ENCODE results near the gene CNIH3.

DNA sequence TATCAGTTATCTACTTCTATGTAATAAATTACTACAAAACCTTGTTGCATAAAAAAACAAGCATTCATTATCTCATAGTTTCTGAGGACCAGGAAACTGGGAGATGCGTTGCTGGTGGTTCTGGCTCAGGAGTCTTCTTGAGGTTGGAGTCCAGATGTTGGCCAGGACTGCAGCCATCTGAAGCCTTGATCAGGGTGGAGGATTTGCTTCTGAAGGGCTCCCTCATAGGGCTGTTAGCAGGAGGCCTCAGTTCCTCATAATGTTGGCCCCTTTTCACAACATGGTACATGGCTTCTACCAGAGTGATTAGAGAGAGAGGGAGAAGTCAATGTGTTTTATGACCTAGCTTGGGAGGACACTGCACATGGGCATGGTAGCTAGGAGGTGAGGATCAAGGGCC lies 137.4 kb downstream of the CNIH3 start:
- TF ChIP-seq, protein P1, sequence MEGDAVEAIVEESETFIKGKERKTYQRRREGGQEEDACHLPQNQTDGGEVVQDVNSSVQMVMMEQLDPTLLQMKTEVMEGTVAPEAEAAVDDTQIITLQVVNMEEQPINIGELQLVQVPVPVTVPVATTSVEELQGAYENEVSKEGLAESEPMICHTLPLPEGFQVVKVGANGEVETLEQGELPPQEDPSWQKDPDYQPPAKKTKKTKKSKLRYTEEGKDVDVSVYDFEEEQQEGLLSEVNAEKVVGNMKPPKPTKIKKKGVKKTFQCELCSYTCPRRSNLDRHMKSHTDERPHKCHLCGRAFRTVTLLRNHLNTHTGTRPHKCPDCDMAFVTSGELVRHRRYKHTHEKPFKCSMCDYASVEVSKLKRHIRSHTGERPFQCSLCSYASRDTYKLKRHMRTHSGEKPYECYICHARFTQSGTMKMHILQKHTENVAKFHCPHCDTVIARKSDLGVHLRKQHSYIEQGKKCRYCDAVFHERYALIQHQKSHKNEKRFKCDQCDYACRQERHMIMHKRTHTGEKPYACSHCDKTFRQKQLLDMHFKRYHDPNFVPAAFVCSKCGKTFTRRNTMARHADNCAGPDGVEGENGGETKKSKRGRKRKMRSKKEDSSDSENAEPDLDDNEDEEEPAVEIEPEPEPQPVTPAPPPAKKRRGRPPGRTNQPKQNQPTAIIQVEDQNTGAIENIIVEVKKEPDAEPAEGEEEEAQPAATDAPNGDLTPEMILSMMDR (IDR thresholded peaks at IDR 0.05), result no peak
- no peak for TF ChIP-seq EZH2 (IDR thresholded peaks at IDR 0.05)
